Endothelial cell of umbilical vein (primary cell): Measurements from ENCODE around the gene AKT3. TPM values are rescaled to one million over a fixed set of nuclear protein-coding genes. Genes with fewer than 3 reads are reported as not detected.

ENCODE experiments used
- BruUV-seq: library from RNA; stranded (reverse); fragments of 400-500 nt; replicated peaks from 2 replicates; lab custom pipeline; 2021; lab: Mats Ljungman, UMichigan
- CTCF ChIA-PET: fragments of 300-600, 350-600 bp; sonication (Branson Sonifier 250); formaldehyde crosslinking; loops from one replicate; lab custom pipeline; 2021; ENCODE audit warnings: antibody characterized with exemption, inconsistent platforms; lab: Charles Lee
- POLR2A ChIA-PET: fragments of 300-600, 350-600 bp; sonication (Branson Sonifier 250); formaldehyde crosslinking; loops from one replicate; lab custom pipeline; 2021; ENCODE audit warnings: antibody characterized with exemption, inconsistent platforms; lab: Charles Lee
- DNase-seq: peaks from one replicate; pipeline ENCODE4 v3.0.0-alpha.2; 2011; ENCODE audit warnings: low read depth, low spot score
- FAIRE-seq: peaks from 2 replicates; lab custom pipeline; 2011; peaks lifted over from hg19 to GRCh38; lab: Jason Lieb, UNC
- H2AFZ ChIP-seq: 2 replicates; pipeline ENCODE4 v1.6.0; 2012; ENCODE audit warnings: low read depth, low read length, control low read depth, inconsistent platforms
- H3K27ac ChIP-seq: 2 replicates; pipeline ENCODE4 v1.5.1; 2011; ENCODE audit warnings: low read depth, mild to moderate bottlenecking, control low read depth, low read length, moderate library complexity; ENCODE audit not compliant: insufficient read depth
- H3K27me3 ChIP-seq, 2 experiments: 2 replicates each; pipeline versions ENCODE4 v1.6.0 to v1.6.1; 2011; ENCODE audit warnings: low read length in 2 of 2, mixed read lengths in 1 of 2; ENCODE audit not compliant: control insufficient read depth in 2 of 2, insufficient read depth in 2 of 2
- H3K36me3 ChIP-seq, 2 experiments: 2 replicates in 1 of 2; 3 replicates in 1 of 2; pipeline ENCODE4 v1.5.1; 2011; ENCODE audit warnings: low read length in 2 of 2, mild to moderate bottlenecking in 1 of 2, moderate library complexity in 1 of 2; ENCODE audit not compliant: control insufficient read depth in 2 of 2, insufficient read depth in 2 of 2; ENCODE audit errors: extremely low read depth in 1 of 2
- H3K4me1 ChIP-seq: 3 replicates; pipeline ENCODE4 v1.5.1; 2011; ENCODE audit warnings: mild to moderate bottlenecking, low read length; ENCODE audit not compliant: control insufficient read depth, insufficient read depth; ENCODE audit errors: extremely low read depth
- H3K4me2 ChIP-seq: 2 replicates; pipeline ENCODE4 v1.6.1; 2011; ENCODE audit warnings: low read length, control low read depth, mixed read lengths; ENCODE audit not compliant: insufficient read depth
- H3K4me3 ChIP-seq, 3 experiments: fragments of 200-600 bp in 1 of 3; sonication (generic), shearing (Covaris generic) in 1 of 3; replicated peaks in 1 of 3; 2 replicates each; pipeline ENCODE4 v1.5.1; 2011 to 2016; ENCODE audit warnings: control low read depth in 3 of 3, low read length in 3 of 3, mild to moderate bottlenecking in 2 of 3, inconsistent platforms in 1 of 3, low read depth in 1 of 3, moderate library complexity in 1 of 3; ENCODE audit not compliant: insufficient read depth in 1 of 3
- H3K79me2 ChIP-seq: 2 replicates; pipeline ENCODE4 v1.6.0; 2012; ENCODE audit warnings: low read length, inconsistent platforms; ENCODE audit not compliant: control insufficient read depth, insufficient read depth
- H3K9ac ChIP-seq: replicated peaks from 2 replicates; pipeline ENCODE3; 2011; ENCODE audit warnings: low read length, control low read depth; ENCODE audit not compliant: insufficient read depth; ENCODE audit errors: extremely low read depth
- H3K9me1 ChIP-seq: replicated peaks from 3 replicates; pipeline ENCODE4 v1.6.0; 2011; ENCODE audit warnings: mild to moderate bottlenecking, low read length; ENCODE audit not compliant: control insufficient read depth, insufficient read depth; ENCODE audit errors: extremely low read depth
- H3K9me3 ChIP-seq: replicated peaks from 2 replicates; pipeline ENCODE4 v1.5.1; 2012; ENCODE audit warnings: low read length, inconsistent platforms; ENCODE audit not compliant: control insufficient read depth, insufficient read depth
- H4K20me1 ChIP-seq: replicated peaks from 2 replicates; pipeline ENCODE3; 2011; ENCODE audit warnings: mild to moderate bottlenecking, low read length; ENCODE audit not compliant: control insufficient read depth, insufficient read depth; ENCODE audit errors: extremely low read depth
- EZH2 ChIP-seq: IDR thresholded peaks from 2 replicates; pipeline ENCODE4 v1.6.1; 2012; ENCODE audit warnings: borderline replicate concordance, low read depth, mild to moderate bottlenecking, moderate library complexity, low read length, inconsistent platforms; ENCODE audit not compliant: severe bottlenecking
- FOS ChIP-seq: IDR thresholded peaks from 2 replicates; pipeline ENCODE4 v1.6.1; 2011; ENCODE audit warnings: mild to moderate bottlenecking, low read length, moderate library complexity, borderline replicate concordance; ENCODE audit not compliant: insufficient read depth
- GATA2 ChIP-seq: IDR thresholded peaks from 2 replicates; pipeline ENCODE4 v1.7.0; 2011; ENCODE audit warnings: low read depth, mild to moderate bottlenecking, moderate library complexity, mixed read lengths, low read length; ENCODE audit not compliant: insufficient read length, insufficient read depth
- JUN ChIP-seq: IDR thresholded peaks from 2 replicates; pipeline ENCODE4 v1.6.1; 2011; ENCODE audit warnings: borderline replicate concordance, low read depth; ENCODE audit not compliant: insufficient read length, insufficient read depth
- MYC ChIP-seq: IDR thresholded peaks from one replicate; pipeline ENCODE4 v1.6.1; 2011; ENCODE audit warnings: mild to moderate bottlenecking, low read depth, low read length
- POLR2A ChIP-seq: IDR thresholded peaks from 2 replicates; pipeline ENCODE4 v1.6.1; 2012; ENCODE audit warnings: low read depth, mild to moderate bottlenecking, control low read depth, low read length
- POLR2AphosphoS5 ChIP-seq: IDR thresholded peaks from 2 replicates; pipeline ENCODE4 v1.6.1; 2012; ENCODE audit warnings: low read depth, mild to moderate bottlenecking, control low read depth, low read length, moderate library complexity; ENCODE audit not compliant: insufficient read depth
- dilution Hi-C: fragments of 300-500 bp; cut with MboI; formaldehyde crosslinking; loops from one replicate; pipeline ENCODE4 v1.15.0; 2019; ENCODE audit warnings: low sequenced_read_pairs; ENCODE audit not compliant: extremely low pct_ligation_motif_present
- intact Hi-C: fragments of 100-400 bp; cut with micrococcal nuclease; formaldehyde crosslinking; loops from one replicate; pipeline ENCODE4 v1.10.0; 2022
- polyA plus RNA-seq, 4 experiments: library from polyadenylated mRNA; depleted of rRNA in 3 of 4; stranded (reverse) in 3 of 4; unstranded in 1 of 4; fragments of >200 nt; gene quantifications; 2 replicates each; pipeline versions ENCODE4 v1.2.1 to v1.2.3, GENCODE V29; 2011 to 2012; ENCODE audit warnings: missing spikeins in 1 of 4
- total RNA-seq: library from RNA; stranded (reverse); gene quantifications from 2 replicates; pipeline ENCODE4 v1.2.3, GENCODE V29; 2021
- TF ChIP-seq, protein P1 (sequence below), 2 donors: IDR thresholded peaks; 1 replicate in 1 of 2; 2 replicates in 1 of 2; pipeline ENCODE4 v1.5.1; 2011; ENCODE audit warnings: low read length in 2 of 2, mild to moderate bottlenecking in 2 of 2, moderate library complexity in 2 of 2, control low read depth in 1 of 2, inconsistent platforms in 1 of 2, low read depth in 1 of 2; ENCODE audit not compliant: insufficient read depth in 1 of 2; ENCODE audit errors: extremely low read depth in 1 of 2
- TF ChIP-seq, protein P2 (sequence below): IDR thresholded peaks from 2 replicates; pipeline ENCODE4 v1.6.1; 2011; ENCODE audit not compliant: insufficient read depth, insufficient read length

AKT3 gene
- total and polyA plus RNA-seq, 2 donors (not counting 3 experiments of a cell fraction or from before 2014, with no cell fraction given), result 20.6 to 97.1 TPM

DNA sequence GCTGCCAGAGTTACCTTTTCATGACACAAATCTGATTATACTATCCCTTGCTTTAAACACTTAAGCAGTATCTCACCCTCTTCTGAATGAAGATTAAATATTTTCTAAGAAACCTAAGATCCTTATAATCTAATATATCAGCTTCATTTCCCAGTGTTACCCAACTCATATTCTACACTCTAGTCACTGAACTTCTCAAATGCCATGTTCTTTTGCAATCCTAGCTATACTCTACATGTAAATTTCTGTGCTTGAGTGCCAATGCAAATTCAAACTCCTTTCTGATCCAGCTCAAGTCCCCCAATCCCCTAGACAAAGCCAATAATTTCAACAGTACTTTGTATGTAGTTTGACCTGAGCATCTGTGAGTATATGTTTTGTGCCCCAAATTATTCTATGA, 300.3 kb downstream of the AKT3 start:
- intact Hi-C loops (no loop called here), dilution Hi-C loops (no loop called here)
- DNase-seq (no peak), FAIRE-seq (no peak)
- POLR2A ChIA-PET, result no interaction called here
- Histone ChIP-seq H3K36me3 (no peaks in the 10 kb centered on the region), H3K79me2 (no peaks in the 10 kb centered on the region), H3K27ac (no peak overlapping the region), H3K4me1 (peaks cover 4% of the 10 kb centered on the region), H3K4me3 (no peak overlapping the region), H3K9me1 (no peaks in the 10 kb centered on the region), H4K20me1 (no peaks in the 10 kb centered on the region), H3K9me3 (no peaks in the 10 kb centered on the region), H3K9ac (no peak overlapping the region), H2AFZ (no peak overlapping the region), H3K4me2 (no peak overlapping the region), H3K27me3 (no peaks in the 10 kb centered on the region)
- BruUV-seq, result no TSS peak
- no peak for TF ChIP-seq POLR2A
- no peak for TF ChIP-seq FOS
- TF ChIP-seq JUN, result no peak
- no peak for TF ChIP-seq EZH2
- TF ChIP-seq MYC, result no peak
- TF ChIP-seq POLR2AphosphoS5, result no peak
- TF ChIP-seq, protein P1, sequence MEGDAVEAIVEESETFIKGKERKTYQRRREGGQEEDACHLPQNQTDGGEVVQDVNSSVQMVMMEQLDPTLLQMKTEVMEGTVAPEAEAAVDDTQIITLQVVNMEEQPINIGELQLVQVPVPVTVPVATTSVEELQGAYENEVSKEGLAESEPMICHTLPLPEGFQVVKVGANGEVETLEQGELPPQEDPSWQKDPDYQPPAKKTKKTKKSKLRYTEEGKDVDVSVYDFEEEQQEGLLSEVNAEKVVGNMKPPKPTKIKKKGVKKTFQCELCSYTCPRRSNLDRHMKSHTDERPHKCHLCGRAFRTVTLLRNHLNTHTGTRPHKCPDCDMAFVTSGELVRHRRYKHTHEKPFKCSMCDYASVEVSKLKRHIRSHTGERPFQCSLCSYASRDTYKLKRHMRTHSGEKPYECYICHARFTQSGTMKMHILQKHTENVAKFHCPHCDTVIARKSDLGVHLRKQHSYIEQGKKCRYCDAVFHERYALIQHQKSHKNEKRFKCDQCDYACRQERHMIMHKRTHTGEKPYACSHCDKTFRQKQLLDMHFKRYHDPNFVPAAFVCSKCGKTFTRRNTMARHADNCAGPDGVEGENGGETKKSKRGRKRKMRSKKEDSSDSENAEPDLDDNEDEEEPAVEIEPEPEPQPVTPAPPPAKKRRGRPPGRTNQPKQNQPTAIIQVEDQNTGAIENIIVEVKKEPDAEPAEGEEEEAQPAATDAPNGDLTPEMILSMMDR (IDR thresholded peaks at IDR 0.05; ENCODE audit: extremely low read depth in 1 of 2, insufficient read depth in 1 of 2, low read depth in 1 of 2, low read length in 2 of 2), result no peak
- TF ChIP-seq, protein P2, sequence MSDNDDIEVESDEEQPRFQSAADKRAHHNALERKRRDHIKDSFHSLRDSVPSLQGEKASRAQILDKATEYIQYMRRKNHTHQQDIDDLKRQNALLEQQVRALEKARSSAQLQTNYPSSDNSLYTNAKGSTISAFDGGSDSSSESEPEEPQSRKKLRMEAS, result no peak
- TF ChIP-seq GATA2, result no peak
- CTCF ChIA-PET, result interaction anchor here (1.5 kb wide), 1 partner anchor 8 kb away, joined by 5 read pairs; no protein-coding TSS in a partner anchor
